ENCODE results near the gene AKAP6. TPM values are rescaled to one million over a fixed set of nuclear protein-coding genes. Genes with fewer than 3 reads are reported as not detected.

AKAP6 gene
- total and polyA plus RNA-seq, 2 of the 8 experiments (the other 6 are each of a cell fraction or from before 2014, with no cell fraction given), result 0.09 to 0.89 TPM

DNA sequence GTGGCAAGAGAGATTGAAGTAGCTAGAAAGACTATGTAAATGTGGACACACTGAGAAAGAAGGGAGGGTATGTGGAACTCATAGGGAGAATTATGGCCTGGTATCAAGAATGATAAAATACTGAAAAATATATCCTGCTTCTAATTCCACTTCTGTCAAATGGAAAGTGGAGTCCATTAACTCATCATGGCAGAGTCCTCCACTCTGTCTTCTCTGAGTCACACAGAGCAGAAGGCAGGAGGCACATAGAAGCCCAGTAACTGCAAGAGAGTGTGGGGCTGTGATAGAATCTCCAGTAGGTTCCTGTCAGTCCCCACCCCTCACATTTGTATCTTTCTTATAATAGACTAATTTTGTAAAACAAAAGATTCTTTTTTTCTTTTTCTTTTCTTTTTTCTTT, 223.7 kb downstream of the AKAP6 start:
- Histone ChIP-seq H4K8ac (ENCODE audit: extremely low read depth, insufficient read depth, low read length) (no peak overlapping the region), H2BK12ac (ENCODE audit: low read depth, low read length) (no peak overlapping the region), H2BK20ac (ENCODE audit: low read length) (no peak overlapping the region), H3K79me1 (ENCODE audit: low read depth, low read length) (no peaks in the 10 kb centered on the region), H3K4me1 (replicated peaks in 1 of 4; ENCODE audit: control insufficient read depth in 3 of 4, insufficient read depth in 4 of 4, low read length in 3 of 4) (no peaks in the 10 kb centered on the region), H2BK120ac (replicated peaks; ENCODE audit: low read depth, low read length) (no peak overlapping the region), H3K36me3 (ENCODE audit: control insufficient read depth in 2 of 4, insufficient read depth in 4 of 4, low read length in 3 of 4) (no peaks in the 10 kb centered on the region), H2AFZ (ENCODE audit: low read length) (no peak overlapping the region), H3K27ac (ENCODE audit: low read depth, low read length) (no peak overlapping the region), H3K23ac (ENCODE audit: insufficient read length) (no peak overlapping the region), H4K20me1 (replicated peaks in 1 of 2; ENCODE audit: control insufficient read depth in 1 of 2, insufficient read depth in 2 of 2, low read length in 2 of 2) (no peaks in the 10 kb centered on the region), H3K18ac (ENCODE audit: extremely low read depth, low read length) (no peak overlapping the region), H3K56ac (replicated peaks; ENCODE audit: insufficient read length, low read depth, low read length) (no peak overlapping the region), H3K4me2 (ENCODE audit: insufficient read depth in 1 of 2, low read depth in 2 of 2, low read length in 2 of 2) (no peak overlapping the region), H3K14ac (ENCODE audit: insufficient read length) (no peak overlapping the region), H3K9me3 (ENCODE audit: insufficient read depth in 2 of 2, low read depth in 1 of 2, low read length in 1 of 2) (no peaks in the 10 kb centered on the region), H4K5ac (ENCODE audit: insufficient read length, low read depth, low read length) (no peak overlapping the region), H4K91ac (replicated peaks; ENCODE audit: insufficient read length, low read length) (no peak overlapping the region), H2BK15ac (ENCODE audit: low read length) (no peak overlapping the region), H3K4me3 (ENCODE audit: extremely low read depth in 1 of 4, insufficient read depth in 2 of 4, low read depth in 3 of 4, low read length in 4 of 4) (no peak overlapping the region), H3K27me3 (replicated peaks in 1 of 4; ENCODE audit: control insufficient read depth in 3 of 4, extremely low read depth in 1 of 4, insufficient read depth in 3 of 4, low read length in 3 of 4) (no peaks in the 10 kb centered on the region), H3K4ac (replicated peaks; ENCODE audit: insufficient read length, low read depth, low read length) (no peak overlapping the region), H3K9ac (replicated peaks in 1 of 4; ENCODE audit: extremely low read depth in 1 of 4, low read depth in 3 of 4, low read length in 3 of 4) (no peak overlapping the region), H3K79me2 (ENCODE audit: control insufficient read depth in 1 of 2, insufficient read depth in 2 of 2, low read length in 2 of 2) (no peaks in the 10 kb centered on the region), H2BK5ac (ENCODE audit: low read depth, low read length) (no peak overlapping the region), H3K23me2 (ENCODE audit: low read depth, low read length) (no peaks in the 10 kb centered on the region), H2AK5ac (ENCODE audit: low read depth, low read length) (no peak overlapping the region)
- FAIRE-seq (no peak), DNase-seq (ENCODE audit: low read depth in 1 of 2, low spot score in 2 of 2) (no peak)
- POLR2A ChIA-PET (ENCODE audit: partially characterized antibody), result no interaction called here
- TF ChIP-seq CBX5 (IDR thresholded peaks at IDR 0.05; ENCODE audit: low read depth, low read length), result no peak
- TF ChIP-seq, protein P1, sequence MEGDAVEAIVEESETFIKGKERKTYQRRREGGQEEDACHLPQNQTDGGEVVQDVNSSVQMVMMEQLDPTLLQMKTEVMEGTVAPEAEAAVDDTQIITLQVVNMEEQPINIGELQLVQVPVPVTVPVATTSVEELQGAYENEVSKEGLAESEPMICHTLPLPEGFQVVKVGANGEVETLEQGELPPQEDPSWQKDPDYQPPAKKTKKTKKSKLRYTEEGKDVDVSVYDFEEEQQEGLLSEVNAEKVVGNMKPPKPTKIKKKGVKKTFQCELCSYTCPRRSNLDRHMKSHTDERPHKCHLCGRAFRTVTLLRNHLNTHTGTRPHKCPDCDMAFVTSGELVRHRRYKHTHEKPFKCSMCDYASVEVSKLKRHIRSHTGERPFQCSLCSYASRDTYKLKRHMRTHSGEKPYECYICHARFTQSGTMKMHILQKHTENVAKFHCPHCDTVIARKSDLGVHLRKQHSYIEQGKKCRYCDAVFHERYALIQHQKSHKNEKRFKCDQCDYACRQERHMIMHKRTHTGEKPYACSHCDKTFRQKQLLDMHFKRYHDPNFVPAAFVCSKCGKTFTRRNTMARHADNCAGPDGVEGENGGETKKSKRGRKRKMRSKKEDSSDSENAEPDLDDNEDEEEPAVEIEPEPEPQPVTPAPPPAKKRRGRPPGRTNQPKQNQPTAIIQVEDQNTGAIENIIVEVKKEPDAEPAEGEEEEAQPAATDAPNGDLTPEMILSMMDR (IDR thresholded peaks at IDR 0.05; ENCODE audit: control extremely low read depth in 1 of 3, insufficient read depth in 1 of 3, low read depth in 1 of 3, low read length in 3 of 3), result no peak
- no peak for TF ChIP-seq RBBP5 (IDR thresholded peaks at IDR 0.05; ENCODE audit: borderline replicate concordance, low read depth, low read length)
- TF ChIP-seq SIX5 (IDR thresholded peaks at IDR 0.05; ENCODE audit: low read depth, low read length), result no peak
- TF ChIP-seq JUN (IDR thresholded peaks at IDR 0.05; ENCODE audit: low read depth, low read length), result no peak
- TF ChIP-seq CEBPB (IDR thresholded peaks at IDR 0.05; ENCODE audit: low read depth, low read length), result no peak
- no peak for TF ChIP-seq POLR2AphosphoS5 (IDR thresholded peaks at IDR 0.05; ENCODE audit: low read depth, low read length)
- TF ChIP-seq CHD2 (IDR thresholded peaks at IDR 0.05; ENCODE audit: low read length), result no peak
- TF ChIP-seq NRF1 (IDR thresholded peaks at IDR 0.05; ENCODE audit: low read depth, low read length), result no peak
- CTCF ChIA-PET (ENCODE audit: partially characterized antibody), result interaction anchor here (1.0 kb wide), 1 partner anchor 11 kb away, joined by 3 read pairs; no protein-coding TSS in a partner anchor
